GM21360 (cell line): ENCODE results near the gene ODC1.

Source experiments
- ATAC-seq: cut with Tn5 transposase; IDR thresholded peaks from one replicate; pipeline ENCODE4 v1.9.1; 2021; ENCODE audit warnings: mild to moderate bottlenecking, moderate library complexity; ENCODE audit not compliant: unreplicated experiment

The ODC1 gene

DNA sequence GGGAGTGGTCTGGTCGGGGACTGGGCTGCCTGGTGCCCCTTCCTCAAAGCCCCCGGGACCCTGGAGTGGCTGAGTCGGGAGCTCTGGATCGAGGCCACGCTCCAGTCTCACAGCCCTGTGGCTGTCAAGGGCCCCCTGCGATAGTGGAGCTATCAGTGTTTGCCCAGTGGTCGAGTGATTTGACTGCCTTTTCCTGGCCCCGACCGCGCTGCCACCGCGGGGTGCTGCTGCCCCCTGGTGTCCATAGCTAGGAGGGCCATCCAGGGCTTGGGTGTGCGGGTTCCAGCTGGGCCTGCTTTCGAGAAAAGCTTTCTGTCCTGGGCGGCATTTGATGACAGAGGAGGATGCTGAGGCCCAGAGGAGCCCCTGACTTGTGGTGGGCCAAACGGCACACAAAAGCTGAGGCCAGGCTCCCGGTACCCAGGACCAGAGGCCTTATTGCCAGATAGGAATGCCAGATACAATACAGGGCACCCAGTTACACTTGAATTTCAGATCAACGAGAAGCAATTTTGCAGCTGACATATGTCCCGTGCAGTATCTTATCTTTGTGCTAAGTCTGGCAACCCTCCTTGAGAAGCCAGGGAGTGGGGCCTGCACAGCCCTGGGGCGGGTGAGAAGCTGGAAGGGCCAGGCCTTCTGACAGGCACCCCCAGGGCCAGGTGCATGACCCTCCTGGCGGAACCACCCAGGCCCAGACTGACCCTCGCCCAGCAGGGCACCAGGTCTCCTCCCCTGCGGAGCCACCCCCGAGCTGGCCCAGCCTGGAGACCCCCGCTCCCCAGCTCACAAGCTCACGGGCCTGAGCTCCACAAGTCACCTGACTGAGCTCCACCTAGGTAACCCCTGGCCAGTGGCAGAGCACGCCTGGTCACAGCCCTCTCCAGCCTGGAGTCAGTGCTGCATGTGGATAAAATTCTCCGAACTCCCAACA lies 13.0 kb downstream of the ODC1 start:
- ATAC-seq: no peak

DNA sequence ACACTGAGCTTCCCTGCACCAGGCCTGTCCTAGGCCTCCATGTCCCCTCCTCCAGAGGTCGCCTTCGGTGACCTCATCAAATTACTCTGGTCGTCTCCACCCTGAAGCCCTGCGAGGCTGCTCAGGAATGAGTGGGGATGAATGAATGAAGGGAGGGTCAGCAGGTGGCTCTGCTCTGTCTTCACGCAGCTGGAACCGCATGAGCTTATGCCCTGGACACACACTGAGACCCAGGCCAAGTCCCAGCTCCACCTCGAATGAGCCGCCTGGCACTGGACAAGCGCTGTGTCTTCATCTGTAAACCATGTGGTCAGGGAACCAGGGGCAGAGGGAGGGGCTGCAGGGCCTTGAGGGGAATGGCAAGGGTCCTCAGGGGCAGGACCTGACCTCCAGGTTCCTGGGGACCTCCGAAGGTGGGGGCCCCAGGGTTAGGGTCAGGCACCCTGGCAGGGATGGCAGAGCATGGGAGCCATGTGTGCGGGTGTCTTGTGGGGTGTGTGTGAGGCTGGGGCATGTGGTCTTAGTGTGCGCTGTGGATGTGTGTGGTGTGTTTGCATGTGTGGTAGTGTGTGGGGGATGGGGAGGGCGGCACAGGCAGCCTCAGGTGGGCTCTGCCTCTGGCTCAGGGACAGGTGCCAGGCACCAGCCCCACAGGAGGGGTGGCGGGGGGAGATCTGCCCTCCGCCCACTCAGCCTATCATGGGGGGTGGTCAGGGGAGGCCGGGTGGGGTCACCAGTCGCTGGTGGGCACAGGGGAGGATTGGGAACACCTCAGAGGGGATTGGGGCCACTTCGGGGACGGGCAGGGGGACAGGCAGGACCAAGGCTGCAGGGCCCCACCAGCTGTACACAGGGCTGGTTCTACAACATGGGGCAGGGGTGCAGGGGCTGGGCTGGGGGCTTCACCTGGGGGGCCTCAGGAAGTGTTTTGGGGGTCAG lies 13.9 kb downstream of the ODC1 start:
- no peak for ATAC-seq

DNA sequence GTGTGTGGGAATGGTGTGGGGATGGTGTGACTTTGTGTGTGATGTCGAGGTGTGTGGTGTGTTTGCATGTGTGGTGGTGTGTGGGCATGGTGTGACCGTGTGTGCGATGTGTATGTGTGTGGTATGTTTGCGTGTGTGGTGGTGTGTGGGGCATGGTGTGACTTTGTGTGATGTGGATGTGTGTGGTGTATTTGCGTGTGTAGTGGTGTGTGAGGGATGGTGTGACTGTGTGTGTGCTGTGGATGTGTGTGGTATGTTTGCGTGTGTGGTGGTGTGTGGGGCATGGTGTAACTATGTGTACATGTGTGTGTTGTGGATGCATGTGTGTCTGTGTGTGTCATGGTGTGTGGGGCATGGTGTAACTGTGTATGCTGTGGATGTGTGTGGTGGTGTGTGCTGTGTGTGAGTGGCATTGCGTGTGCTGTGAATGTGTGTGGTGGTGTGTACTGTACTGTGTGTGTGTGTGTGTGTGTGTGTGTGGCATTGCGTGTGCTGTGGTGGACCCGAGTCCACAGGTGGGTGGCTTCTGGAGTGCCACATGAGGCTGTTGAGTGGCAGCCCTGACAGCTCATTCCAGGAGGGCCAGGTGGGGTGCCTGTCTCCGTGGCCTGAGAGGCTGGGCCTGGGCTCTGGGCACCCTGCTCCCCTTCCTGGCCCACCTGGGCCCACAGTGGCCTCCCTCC lies 14.7 kb downstream of the ODC1 start:
- ATAC-seq: no peak

DNA sequence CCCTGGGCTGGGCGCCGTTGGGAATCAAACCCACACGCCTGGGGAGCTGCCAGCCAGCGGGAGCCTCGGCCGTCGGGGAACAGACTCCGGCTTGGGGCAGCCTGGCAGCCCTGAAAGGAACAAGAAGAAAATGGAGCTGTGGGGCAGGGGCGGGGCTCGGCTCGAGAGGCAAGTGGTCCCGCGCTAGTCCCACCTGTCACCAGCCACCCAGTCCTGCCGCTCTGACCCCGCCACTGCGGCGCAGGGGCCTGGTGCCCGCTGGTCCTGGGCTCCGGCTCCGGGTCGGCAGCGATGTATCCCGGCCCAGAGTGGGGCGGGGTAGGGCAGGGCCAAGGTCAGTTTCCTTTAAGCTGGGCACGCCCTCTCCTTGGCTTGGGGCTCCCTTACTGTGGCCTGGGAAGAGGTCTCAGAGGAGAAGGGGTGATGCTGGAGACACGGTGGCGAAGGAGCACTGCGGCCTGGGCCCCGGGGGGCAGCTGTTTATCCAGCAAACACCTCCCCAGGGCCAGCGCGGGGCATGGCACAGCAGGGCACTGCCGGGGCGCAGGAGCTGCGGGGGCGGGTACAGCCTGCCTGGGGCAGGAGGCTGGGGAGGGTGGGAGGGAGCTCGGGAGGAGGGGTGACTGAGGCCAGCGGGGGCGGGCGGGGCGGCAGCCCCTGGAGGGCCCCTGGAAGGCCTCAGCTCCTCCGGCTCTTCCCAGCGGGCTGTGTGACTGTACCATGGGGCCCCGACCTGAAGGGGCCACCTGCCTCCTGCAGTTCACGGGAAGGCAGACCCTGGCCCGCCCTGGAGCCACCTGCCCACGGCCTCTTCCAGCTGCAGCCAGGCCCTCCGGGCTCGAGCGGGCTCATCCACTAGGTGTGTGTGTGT lies 15.6 kb downstream of the ODC1 start:
- ATAC-seq: peak; percentile 36

DNA sequence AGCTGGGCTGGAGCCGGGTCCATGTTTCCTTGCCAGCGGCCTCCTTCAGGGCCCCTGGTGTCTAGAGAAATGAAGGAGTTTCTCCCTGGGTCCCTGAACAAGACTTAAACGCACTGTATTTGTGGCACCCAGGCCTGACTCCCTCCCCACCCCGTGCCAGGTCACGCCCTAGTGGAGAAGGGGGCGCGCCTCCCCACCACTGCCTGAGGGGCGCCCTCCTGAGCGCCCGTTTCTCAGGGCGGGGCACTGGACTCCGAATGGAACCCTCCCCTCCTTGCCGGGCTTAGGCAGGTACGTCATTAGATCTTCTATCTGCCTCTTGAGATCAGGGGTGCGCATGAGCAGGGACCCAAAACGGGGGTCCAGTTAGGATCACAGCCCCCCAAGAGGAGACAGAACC lies 16.3 kb downstream of the ODC1 start:
- no peak for ATAC-seq

DNA sequence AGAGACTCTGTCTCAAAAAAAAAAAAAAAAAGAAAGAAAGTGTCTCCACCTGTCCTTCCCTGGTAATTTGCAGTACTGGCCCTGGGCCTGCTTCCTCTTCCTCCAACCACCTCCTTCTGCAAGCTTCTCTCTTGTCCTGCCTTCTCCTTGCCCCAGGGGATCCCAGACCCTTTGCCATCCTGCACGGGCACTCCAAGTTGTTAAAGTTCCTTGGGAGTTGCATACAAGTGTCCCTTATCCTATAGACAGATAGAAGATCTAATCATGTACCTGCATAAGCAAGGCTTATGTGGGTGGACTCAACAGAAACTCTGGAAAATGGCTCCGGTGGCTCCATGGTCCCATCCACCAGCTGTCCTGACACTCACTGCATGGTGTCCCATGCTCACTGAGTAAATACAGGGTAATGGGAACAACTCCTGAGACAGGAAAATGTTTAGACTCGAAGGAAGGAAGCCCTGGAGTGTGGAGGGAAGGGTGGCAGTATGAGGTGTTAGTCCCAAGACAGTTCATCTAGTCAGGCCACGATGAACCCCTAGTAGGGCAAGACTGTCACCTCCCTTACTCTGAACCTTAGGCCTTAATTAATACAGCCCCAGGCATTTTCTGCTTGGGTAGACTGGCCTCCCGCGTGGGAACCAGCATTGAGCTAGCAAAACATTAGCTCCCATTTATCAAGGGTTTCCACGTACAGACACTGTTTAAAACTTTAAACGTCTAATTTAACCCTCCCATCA lies 17.1 kb downstream of the ODC1 start:
- no peak for ATAC-seq

DNA sequence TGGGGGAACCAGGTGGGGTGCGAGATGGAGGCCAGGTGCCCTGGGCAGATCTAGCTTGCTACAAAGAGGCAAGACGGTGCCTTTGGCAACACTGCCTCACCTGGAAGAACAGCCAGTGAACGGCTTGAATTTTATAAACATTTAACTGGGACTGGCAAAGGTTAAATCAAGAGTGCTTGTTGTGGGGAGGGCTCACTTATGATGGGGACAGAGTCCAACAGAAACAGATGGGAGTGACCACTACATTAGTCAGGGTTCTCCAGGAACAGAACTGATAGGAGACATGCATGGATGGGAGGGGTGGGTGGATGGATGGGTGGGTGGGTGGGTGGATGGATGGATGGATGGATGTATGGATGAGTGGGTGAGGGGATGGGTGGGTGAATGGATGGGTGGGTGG lies 19.2 kb downstream of the ODC1 start:
- ATAC-seq: no peak

DNA sequence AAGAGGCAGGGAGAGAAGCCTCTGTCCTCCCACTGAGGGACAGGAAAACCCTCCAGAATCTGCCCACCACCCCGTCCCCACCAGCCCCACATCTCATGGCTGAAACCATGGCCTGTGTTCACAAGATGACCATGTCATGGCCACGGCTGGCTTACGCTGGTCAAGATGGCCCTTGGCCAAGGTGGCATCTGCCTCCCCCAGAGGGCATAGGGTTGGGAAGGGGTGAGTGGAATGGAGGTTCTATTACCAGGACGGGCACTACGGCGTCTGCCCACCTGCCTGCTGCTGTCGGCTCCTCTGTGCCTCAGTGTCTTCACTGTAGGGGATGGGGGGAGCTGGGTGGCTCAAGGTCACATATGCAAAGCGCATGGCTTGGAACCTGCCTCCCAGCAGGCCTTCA lies 19.8 kb downstream of the ODC1 start:
- no peak for ATAC-seq

DNA sequence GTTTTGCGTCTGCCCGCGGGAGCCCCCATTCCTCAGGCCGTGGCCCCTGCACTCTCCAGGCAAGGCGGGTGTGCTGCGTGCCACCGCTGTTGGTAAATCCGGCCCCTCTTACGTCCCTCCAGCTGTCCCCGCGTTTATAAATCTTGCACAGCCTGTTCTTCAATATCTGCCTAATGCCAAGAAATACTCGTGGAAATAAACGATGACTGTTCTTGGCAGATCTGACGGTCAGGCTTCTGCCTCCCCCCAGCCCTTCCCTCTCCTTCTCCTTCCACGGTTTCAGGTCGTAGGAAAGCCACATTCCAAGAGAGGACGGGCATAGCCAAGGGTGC lies 20.5 kb downstream of the ODC1 start:
- no peak for ATAC-seq

DNA sequence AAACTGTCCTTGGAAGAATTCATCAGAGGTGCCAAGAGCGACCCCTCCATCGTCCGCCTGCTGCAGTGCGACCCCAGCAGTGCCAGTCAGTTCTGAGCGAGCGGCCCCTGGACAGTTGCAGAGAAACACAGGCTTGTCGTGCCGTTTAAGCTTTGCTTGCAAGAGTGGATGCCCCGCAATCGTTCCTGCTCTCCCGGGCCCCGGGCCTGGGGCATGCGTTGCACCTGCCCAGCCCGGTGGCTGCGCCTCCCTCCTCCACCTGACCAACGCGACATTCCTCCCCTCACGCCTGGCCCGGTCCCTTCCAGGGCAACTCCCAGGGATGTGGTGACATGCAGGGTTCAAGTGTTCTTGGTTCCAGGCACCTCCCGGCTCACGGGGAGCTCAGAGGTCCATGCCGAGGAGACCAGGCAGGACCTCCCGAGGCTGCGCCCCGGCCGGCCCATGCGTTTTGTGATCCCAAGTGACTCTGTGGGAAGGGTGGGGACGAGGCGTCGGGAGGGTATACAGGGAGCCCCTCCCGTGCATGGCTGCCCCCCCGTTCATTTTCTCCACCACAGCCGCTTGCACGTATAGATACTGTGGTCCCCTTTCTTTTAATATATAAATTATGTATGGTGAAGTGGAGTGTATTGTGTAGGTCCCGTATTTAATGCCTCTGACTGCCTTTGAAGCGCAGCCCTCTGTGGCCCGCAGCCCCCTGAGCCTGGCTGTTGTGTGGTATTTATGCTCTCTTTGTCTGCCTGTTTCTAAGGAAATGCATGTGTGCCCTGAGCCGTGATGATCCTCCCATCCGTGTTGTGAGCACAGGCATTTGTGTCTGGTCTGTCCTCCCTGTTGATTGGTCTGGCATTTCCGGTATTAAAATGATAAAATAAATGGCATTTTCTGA lies 21.2 kb downstream of the ODC1 start:
- ATAC-seq: no peak

DNA sequence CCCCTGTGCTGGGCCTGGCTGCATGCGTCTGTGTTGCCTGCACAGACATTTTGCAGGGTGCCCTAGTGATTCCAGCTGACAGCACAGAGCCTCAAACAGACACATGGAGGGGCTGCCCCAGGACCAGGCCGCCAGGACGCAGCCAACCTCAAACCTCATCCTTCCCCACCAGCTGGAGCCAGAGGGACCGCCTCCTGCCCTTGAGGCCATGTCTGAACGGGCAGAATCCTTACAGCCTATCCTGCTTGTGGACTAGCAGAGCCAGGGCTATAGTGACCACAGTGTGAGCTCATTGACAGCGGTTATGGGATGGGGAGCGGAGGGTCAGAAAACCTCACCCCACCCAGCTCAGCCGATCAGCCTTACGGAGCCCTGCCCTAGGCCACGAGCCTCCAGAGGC lies 22.4 kb downstream of the ODC1 start:
- no peak for ATAC-seq

DNA sequence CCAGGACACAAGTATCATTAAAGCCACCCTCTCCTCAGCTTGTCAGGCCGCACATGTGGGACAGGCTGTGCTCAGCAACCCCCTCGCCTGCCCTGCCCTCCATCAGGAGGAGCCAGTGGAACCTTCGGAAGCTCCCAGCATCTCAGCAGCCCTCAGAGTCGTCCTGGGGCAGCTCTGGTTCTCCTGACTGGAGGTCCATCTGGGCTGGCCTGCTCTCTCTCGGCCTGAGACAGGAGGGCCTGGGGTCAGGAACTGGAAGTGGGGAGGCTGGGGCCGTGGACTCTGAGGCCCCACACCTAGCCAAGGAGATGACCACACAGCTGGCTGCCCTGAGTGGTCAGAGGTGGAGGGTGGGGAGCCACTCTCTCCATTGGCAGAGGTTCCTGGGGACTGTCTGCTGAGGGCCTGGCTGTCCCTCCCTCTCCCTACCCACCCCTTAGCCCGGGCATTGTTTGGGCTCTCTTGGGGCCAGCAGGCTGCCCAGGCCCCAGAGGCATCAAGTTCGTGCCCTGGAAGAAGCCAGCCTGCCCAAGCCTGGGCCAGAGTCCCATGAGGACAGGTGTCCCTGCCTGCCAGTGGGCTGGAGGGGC lies 23.1 kb downstream of the ODC1 start:
- no peak for ATAC-seq

DNA sequence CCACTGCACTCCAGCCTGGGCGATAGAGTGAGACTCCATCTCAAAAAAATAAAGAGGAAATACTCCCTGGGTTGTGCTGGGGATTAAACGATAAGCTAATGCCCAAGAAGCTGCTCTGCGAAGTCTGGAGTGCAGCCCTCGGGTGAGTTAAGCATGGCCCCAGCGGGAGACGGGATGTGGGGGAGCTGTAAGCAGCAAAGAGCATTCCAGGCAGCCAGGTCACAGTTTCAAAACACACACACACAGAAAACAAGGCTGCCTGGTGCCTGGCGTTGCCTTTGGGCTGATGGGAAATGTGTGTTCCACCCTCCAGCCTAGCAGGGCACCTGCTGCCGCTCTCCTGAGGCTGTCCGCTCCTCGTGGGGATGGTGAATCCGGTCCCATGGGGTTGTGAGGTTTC lies 24.1 kb downstream of the ODC1 start:
- ATAC-seq: no peak

DNA sequence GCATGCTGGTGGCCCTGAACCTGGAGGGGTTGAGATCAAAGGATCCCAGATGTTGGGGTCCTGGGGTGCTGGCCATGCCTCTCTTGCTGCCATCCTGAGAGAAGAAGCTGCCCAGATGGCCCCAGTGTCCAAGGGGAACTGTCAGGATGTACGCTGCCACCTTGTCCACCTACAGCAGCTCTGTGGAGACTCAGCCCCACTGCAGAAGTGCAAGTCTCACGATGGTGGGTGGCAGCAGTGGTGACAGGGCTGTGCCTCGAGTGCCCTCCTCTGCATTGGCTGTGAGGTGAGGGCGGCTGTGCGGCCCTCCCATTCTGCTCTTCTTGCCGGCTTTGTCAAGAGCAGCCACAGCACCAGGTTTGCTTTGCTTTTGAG lies 24.7 kb downstream of the ODC1 start:
- no peak for ATAC-seq

DNA sequence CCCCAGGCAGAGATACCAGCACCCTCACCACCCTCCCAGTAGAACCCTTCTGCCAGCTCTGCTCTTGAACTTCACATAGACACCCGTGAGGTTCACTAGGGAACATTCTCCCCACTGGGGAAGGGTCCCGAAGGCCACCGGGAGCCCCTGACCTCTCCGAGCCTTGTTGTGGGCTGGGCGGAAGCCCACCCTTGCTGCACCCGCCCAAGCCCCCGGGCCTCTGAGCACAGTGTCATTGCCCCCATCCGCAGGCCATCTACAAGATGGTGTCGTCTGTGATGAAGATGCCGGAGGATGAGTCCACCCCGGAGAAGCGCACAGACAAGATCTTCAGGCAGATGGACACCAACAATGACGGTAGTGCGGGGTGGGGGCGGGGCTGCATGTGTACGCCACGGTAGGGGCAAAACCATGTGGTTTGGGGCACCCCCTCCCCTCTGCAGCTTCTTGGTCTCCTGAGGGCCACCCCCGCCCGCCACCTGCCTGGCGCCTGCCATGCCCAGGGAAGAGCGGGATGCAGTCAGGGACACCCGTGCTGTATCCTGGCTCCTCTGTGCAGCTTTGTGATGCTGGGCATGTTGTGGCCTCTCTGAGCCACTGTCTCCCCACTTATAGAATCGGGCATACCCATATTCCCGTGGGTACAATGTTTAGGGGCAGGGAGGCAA lies 25.3 kb downstream of the ODC1 start:
- no peak for ATAC-seq

DNA sequence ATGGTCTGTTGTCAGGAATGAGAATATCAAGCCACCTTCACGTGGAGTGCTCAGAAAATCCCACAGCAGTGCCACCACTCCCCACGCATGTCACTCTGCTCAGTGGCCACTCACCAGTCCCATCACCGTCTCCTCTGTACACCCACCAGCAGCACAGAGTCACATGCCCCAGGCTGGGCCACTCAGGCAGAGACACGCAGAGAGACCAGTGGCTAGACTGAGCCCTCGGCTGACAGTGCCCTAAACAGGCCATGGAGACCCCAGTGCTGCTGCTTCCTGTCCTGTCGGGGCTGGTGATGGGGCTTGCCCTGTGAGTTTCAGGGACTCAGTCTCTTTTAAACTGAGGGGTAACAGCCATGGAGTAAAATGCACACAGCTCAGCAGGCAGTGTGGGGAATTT lies 25.9 kb downstream of the ODC1 start:
- ATAC-seq: no peak

DNA sequence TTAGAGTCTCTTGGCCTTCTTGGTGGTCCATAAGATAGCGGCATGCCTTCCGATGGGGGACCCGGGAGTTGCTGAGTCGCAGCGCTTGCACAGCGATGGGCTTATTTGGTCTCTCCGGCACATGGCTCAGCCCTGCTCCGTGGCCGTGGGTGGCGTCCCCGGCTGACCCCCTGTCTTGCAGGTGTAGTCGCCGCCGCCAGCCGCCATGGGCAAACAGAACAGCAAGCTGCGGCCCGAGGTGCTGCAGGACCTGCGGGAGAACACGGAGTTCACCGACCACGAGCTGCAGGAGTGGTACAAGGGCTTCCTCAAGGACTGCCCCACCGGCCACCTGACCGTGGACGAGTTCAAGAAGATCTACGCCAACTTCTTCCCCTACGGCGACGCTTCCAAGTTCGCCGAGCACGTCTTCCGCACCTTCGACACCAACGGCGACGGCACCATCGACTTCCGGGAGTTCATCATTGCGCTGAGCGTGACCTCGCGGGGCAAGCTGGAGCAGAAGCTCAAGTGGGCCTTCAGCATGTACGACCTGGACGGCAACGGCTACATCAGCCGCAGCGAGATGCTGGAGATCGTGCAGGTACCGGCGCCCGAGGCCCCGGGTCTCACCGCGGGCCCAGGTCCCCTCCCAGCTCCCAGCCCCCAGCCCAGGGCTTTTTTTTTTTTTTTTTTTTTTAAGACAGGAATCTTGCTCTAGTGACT lies 28.4 kb downstream of the ODC1 start:
- ATAC-seq: no peak
